CD4-positive, alpha-beta T cell treated with Interleukin-2 at 100 ng/mL for 4 hours (primary cell): ENCODE data around the gene OR4C5.
"Not testable (repeated sequence)": the region's sequence is repeated elsewhere in the genome, so short reads cannot be mapped to it uniquely, and the experiment has no call there.

Source experiments
- DNase-seq: peaks from one replicate; pipeline ENCODE4 v3.0.0-alpha.2; 2020; ENCODE audit warnings: low spot score

The OR4C5 gene

DNA sequence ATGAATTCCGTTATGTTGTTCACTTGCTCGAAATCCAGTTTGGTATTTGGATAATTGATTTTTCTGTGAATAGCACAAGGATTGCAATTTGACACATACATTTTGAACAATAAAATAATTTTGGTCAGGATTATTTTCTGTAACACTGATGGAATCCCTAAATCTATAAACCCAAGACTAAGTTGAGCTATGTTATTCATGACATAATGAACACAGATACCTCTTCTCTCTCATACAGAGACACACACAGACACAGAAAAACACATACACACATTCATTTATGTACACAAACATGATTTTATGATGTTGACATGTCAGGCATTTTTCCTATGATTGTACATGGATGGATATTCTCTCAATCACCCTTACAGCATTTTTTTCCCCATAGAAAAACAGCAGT lies at the start of gene OR4C5:
OR4C5 (minus strand) TSS at position 101 of the 400 bp plus-strand sequence; CDS start at position 101, 0 bp downstream.
- DNase-seq, result no peak

DNA sequence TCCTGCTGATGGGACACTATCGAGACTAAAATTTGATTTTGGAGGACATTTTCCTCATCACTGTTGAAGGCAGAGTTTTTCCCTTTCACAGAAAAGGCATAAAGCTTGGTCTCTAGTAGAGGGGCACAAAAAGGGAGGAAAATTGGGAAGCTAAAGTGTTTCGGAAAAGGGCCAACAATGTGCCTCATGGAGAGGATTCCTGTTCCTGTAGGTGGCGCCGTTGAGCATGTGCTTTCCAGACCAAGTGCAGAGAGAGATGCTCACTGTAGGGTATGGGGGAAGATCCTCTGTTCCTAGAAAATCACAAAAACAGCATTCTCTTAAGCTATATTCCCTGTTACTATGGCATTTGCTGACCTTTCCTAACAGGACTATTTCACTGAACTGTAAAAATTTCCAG lies 18.4 kb upstream of the OR4C5 start:
- DNase-seq, result no peak

DNA sequence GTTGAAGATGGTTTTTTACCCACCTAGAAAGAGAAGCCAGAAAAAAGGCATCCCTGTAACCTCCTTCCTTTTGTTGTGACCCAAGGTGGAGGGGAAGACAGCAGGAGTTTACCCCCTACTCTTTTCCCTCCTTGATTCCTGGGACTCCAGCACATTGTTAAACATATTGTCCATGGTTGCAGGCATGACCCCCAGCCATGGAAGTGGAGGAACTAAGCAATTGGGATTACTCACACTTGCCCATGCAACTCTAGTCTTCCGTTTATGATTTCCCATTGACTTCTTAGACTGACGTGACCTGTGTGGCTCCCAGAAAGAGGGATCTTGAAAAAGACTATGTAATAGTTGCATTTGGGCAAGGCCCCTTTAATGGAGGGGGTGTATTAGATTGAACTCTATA lies 17.9 kb upstream of the OR4C5 start:
- not testable (repeated sequence) for DNase-seq

DNA sequence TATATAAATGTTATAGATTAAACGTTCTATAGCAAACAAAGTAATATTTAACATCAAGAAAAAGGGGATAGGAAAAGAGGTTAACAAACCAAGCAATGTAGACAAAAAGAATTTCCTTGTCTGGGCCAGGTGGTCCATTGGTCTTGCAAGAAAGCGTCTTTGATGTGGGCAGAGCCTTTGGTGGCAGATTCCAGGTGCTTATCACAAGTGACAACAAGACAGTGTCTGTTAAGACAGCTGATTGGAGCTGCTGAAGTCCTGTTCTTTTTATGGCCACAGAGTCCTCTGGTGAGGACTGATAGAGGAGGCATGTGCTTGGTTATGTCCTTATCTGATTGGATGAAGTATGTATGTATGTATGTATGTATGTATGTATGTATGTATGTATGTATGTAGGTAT lies 5.0 kb downstream of the OR4C5 start:
- not testable (repeated sequence) for DNase-seq

DNA sequence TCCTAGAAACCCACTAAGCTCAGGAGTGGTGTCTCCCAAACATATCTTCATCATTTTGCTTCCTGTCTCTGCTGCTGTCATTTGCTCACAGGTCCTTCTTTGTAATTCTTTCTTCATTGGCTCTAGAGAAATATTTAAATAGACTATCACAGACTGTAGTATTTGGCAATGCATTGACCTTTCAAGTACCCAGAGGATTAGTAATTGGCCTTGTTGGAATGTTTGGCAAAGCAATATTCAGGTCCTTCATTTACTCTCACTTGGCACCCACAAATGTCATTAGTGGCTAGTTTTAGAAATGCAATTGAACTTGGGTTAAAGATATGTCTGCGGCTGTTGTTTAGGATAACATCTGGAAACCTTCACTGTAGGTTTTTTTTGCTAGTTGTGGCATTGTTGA lies 11.6 kb downstream of the OR4C5 start:
- DNase-seq, result no peak

DNA sequence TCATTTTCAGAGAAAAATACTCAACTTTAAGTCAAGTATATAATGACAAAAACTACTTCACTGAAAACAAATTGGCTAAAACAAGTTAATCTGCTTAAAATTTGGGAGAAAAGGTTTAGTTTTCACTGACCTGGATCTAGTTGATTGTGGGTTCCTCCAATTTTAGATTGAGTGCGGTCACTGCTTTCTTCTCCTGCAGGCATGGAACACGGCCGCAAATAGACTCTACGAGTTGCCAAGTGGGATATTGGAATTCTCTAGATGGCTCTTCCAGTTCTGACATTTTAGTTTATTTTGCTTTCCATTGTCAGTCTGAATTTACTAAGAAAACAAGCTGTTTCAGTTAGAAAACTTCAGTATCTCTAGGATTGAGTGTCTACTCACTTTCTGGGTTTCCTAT lies 12.3 kb downstream of the OR4C5 start:
- DNase-seq, result no peak

DNA sequence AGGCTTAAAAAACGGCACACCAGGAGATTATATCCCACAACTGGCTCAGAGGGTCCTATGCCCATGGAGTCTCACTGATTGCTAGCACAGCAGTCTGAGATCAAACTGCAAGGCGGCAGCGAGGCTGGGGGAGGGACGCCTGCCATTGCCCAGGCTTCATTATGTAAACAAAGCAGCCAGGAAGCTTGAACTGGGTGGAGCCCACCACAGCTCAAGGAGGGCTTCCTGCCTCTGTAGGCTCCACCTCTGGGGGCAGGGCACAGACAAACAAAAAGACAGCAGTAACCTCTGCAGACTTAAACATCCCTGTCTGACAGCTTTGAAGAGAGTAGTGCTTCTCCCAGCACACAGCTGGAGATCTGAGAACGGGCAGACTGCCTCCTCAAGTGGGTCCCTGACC lies 20.0 kb downstream of the OR4C5 start:
- not testable (repeated sequence) for DNase-seq

DNA sequence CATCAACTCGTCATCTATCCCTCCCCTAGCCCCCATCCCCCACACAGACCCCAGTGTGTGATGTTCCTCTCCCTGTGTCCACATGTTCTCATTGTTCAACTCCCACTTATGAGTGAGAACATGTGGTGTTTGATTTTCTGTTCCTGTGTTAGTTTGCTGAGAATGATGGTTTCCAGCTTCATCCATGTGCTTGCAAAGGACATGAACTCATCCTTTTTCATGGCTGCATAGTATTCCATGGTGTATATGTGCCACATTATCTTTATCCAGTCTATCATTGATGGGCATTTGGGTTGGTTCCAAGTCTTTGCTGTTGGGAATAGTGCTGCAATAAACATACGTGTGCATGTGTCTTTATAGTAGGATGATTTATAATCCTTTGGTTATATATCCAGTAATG lies 23.8 kb downstream of the OR4C5 start:
- not testable (repeated sequence) for DNase-seq

DNA sequence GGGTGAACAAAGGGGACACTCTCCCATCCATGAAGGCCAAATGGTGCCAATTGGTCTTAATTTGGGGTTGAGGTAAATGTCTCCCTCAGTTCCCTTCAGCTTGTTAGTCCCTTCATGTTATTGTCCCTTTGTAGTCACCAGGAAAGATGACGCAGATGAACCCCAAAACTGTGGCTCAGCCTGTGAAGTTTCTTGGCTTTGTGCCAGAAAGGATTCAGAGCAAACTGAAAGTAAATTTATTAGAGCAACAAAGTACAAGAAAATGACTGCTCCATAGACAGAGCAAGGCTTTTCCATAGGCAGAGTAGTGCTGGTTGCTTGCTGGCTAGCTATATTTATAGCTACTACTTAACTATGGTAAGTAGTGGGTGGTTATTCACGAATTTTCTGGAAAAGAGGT lies 24.8 kb downstream of the OR4C5 start:
- DNase-seq, result peak; percentile 37

DNA sequence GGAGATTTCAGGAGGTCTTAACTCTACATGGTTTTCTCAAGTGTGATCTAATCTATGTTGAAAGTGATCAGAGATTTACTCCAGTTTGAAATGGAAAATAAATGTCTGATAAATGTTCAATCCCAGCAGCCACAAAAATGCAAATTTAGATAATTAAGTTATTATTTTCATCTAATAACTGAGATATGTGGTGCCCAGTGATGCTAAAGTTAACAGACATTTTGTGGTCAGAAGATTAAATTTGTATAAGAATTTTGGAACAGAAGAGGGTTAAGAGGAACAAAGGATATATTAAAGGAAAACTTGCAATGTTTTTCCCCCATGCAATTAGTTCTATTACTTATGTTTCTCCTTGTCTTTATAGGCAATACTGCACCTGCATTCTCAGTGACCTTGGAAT lies 41.6 kb downstream of the OR4C5 start, which contains the start of gene OR4C3:
OR4C3 (plus strand) TSS at position 301 of the 400 bp plus-strand sequence. CDS start 102 bp downstream, outside the sequence.
- DNase-seq, result not testable (repeated sequence)

DNA sequence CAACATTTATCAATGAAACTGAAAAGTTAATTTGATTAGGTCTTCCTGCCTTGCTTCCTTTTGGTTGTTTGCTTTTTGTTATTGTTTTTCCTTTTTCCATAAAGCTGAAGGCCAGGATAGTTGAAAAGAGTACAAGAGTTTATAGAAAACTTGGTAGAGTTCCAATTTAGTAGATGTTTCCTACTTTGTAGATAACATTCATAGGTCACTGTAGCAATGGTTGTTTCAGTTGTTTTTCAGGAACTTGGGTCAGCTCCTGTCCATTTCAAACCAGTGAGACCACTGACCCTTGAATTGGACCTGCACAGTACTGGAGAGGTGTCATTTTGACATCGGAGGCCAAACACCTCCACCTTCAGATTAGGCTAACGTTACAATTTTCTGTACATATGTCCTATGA lies 46.5 kb downstream of the OR4C5 start:
- DNase-seq, result not testable (repeated sequence)
